Osteoblast (primary cell): ENCODE measurements around the gene SKAP1. TPM values are rescaled to one million over a fixed set of nuclear protein-coding genes. Genes with fewer than 3 reads are reported as not detected.

Experiments
- DNase-seq: peaks from one replicate; pipeline ENCODE4 v3.0.0; 2011; ENCODE audit warnings: low spot score, mixed read lengths; ENCODE audit not compliant: insufficient read length; ENCODE audit errors: missing footprints
- H2AFZ ChIP-seq: 2 replicates; pipeline ENCODE4 v1.6.0; 2011; ENCODE audit warnings: mild to moderate bottlenecking, low read length
- H3K27ac ChIP-seq: 2 replicates; pipeline ENCODE4 v1.5.1; 2011; ENCODE audit warnings: mild to moderate bottlenecking, low read depth, low read length, moderate library complexity
- H3K27me3 ChIP-seq: 2 replicates; pipeline ENCODE4 v1.6.0; 2012; ENCODE audit warnings: mild to moderate bottlenecking, control low read depth, inconsistent platforms, low read length, moderate library complexity; ENCODE audit not compliant: insufficient read depth
- H3K36me3 ChIP-seq: 2 replicates; pipeline ENCODE4 v1.5.1; 2011; ENCODE audit warnings: mild to moderate bottlenecking, low read length, control low read depth, moderate library complexity; ENCODE audit not compliant: insufficient read depth
- H3K4me1 ChIP-seq: 2 replicates; pipeline ENCODE4 v1.5.1; 2011; ENCODE audit warnings: mild to moderate bottlenecking, low read length, control low read depth, moderate library complexity; ENCODE audit not compliant: insufficient read depth
- H3K4me2 ChIP-seq: 2 replicates; pipeline ENCODE4 v1.6.0; 2011; ENCODE audit warnings: mild to moderate bottlenecking, low read length; ENCODE audit not compliant: insufficient read depth
- H3K4me3 ChIP-seq: fragments of 200-600 bp; sonication (generic); 3 replicates; pipeline ENCODE4 v1.5.1; 2012; ENCODE audit warnings: mild to moderate bottlenecking, low read length, inconsistent platforms; ENCODE audit not compliant: insufficient read depth
- H3K79me2 ChIP-seq: 2 replicates; pipeline ENCODE4 v1.6.0; 2012; ENCODE audit warnings: mild to moderate bottlenecking, low read length, control low read depth, inconsistent platforms; ENCODE audit not compliant: insufficient read depth
- H3K9me3 ChIP-seq: 2 replicates; pipeline ENCODE4 v1.5.1; 2011; ENCODE audit warnings: low read depth, low read length, control low read depth
- H4K20me1 ChIP-seq: 2 replicates; pipeline ENCODE4 v1.6.0; 2012; ENCODE audit warnings: mild to moderate bottlenecking, low read length, control low read depth; ENCODE audit not compliant: insufficient read depth
- total RNA-seq: library from RNA; depleted of rRNA; stranded (reverse); fragments of >200 nt; gene quantifications from 2 replicates; pipeline ENCODE4 v1.2.3, GENCODE V29; 2012
- TF ChIP-seq, protein P1 (sequence below): IDR thresholded peaks from 2 replicates; pipeline ENCODE4 v1.5.1; 2011; ENCODE audit warnings: mild to moderate bottlenecking, low read depth, low read length, moderate library complexity; ENCODE audit errors: extremely low read depth

Gene SKAP1
- total RNA-seq, 1 donor: not detected

DNA sequence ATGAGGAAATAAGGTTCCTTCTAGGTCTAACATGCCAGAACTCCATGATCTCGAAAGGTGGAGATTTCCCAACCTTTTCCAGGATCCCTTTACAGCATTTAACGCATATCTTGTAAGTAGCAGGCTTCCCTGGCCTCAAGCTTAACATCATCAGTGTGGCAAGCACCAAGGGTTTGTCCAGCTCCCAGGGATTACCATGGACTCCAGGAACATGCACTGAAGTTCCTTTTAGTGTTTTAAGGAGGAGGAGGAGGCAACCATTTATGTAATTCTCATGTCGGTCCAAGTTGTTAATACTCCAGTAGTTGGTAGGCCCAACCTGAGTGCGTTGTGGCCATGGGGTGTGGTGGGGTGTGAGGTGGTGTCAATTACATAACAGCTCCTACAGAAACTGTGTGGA lies 11.8 kb upstream of the SKAP1 start:
- H3K9me3 ChIP-seq: no peaks in the 10 kb centered on the region
- H3K27ac ChIP-seq: no peak overlapping the region
- H3K27me3 ChIP-seq: peaks cover 28% of the 10 kb centered on the region
- H4K20me1 ChIP-seq: no peaks in the 10 kb centered on the region
- TF ChIP-seq, protein P1, sequence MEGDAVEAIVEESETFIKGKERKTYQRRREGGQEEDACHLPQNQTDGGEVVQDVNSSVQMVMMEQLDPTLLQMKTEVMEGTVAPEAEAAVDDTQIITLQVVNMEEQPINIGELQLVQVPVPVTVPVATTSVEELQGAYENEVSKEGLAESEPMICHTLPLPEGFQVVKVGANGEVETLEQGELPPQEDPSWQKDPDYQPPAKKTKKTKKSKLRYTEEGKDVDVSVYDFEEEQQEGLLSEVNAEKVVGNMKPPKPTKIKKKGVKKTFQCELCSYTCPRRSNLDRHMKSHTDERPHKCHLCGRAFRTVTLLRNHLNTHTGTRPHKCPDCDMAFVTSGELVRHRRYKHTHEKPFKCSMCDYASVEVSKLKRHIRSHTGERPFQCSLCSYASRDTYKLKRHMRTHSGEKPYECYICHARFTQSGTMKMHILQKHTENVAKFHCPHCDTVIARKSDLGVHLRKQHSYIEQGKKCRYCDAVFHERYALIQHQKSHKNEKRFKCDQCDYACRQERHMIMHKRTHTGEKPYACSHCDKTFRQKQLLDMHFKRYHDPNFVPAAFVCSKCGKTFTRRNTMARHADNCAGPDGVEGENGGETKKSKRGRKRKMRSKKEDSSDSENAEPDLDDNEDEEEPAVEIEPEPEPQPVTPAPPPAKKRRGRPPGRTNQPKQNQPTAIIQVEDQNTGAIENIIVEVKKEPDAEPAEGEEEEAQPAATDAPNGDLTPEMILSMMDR: no peak
- H3K4me3 ChIP-seq: no peak overlapping the region
- H3K4me2 ChIP-seq: no peak overlapping the region
- H3K36me3 ChIP-seq: no peaks in the 10 kb centered on the region
- H2AFZ ChIP-seq: no peak overlapping the region
- no peak for DNase-seq
- no peaks in the 10 kb centered on the region for H3K4me1 ChIP-seq
- H3K79me2 ChIP-seq: no peaks in the 10 kb centered on the region

DNA sequence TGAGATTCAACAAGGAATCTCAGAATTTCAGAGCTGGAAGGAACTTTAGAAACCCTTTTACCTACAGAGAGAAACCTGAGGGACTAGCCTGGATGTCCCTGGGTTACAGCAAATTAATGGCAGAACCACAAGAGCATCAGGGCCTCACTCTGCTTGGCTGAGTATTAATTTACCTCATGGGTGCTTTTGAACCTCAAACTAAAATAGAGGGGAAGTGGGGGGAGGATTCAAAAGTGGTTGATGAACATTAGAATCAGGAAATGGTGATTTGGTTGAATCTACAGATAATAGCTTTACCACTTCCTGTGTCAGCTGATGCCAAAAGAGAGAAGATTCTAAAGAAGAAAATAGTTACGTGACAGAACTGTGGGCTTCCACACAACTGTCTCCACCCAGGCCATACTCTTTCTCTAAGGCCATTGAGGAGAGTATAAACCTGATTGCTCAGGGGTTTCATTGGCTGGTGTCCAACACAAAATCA lies 11.3 kb upstream of the SKAP1 start:
- H3K4me3 ChIP-seq: no peak overlapping the region
- no peak for DNase-seq
- H3K4me1 ChIP-seq: no peaks in the 10 kb centered on the region
- no peaks in the 10 kb centered on the region for H4K20me1 ChIP-seq
- H3K9me3 ChIP-seq: no peaks in the 10 kb centered on the region
- H3K4me2 ChIP-seq: no peak overlapping the region
- no peaks in the 10 kb centered on the region for H3K79me2 ChIP-seq
- TF ChIP-seq, protein P1: no peak
- H3K27me3 ChIP-seq: peaks cover 28% of the 10 kb centered on the region
- no peaks in the 10 kb centered on the region for H3K36me3 ChIP-seq
- H2AFZ ChIP-seq: no peak overlapping the region
- no peak overlapping the region for H3K27ac ChIP-seq

DNA sequence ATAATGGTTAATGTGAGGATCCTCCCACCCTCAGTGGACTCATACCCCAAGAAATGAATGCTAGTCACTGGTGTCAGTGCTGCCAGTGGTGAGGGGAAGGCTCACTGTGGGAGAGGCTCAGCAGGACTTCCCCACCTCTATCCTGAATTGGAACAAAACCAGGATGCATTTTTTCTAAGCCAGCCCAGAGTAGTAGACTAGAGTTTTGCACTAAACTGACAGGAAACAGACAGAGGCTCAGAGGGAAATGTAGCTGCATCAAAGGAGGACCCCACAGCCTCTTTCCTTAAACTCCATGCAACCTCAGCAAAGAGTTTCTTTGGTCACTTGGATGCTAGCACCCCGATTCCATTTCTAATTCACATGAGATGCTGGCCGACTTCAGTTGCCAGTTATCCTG lies 10.7 kb upstream of the SKAP1 start:
- H2AFZ ChIP-seq: no peak overlapping the region
- TF ChIP-seq, protein P1: no peak
- H3K4me3 ChIP-seq: no peak overlapping the region
- H3K36me3 ChIP-seq: no peaks in the 10 kb centered on the region
- no peaks in the 10 kb centered on the region for H4K20me1 ChIP-seq
- H3K4me1 ChIP-seq: no peaks in the 10 kb centered on the region
- H3K79me2 ChIP-seq: no peaks in the 10 kb centered on the region
- no peak for DNase-seq
- H3K27ac ChIP-seq: no peak overlapping the region
- no peak overlapping the region for H3K4me2 ChIP-seq
- H3K27me3 ChIP-seq: peaks cover 31% of the 10 kb centered on the region
- no peaks in the 10 kb centered on the region for H3K9me3 ChIP-seq

DNA sequence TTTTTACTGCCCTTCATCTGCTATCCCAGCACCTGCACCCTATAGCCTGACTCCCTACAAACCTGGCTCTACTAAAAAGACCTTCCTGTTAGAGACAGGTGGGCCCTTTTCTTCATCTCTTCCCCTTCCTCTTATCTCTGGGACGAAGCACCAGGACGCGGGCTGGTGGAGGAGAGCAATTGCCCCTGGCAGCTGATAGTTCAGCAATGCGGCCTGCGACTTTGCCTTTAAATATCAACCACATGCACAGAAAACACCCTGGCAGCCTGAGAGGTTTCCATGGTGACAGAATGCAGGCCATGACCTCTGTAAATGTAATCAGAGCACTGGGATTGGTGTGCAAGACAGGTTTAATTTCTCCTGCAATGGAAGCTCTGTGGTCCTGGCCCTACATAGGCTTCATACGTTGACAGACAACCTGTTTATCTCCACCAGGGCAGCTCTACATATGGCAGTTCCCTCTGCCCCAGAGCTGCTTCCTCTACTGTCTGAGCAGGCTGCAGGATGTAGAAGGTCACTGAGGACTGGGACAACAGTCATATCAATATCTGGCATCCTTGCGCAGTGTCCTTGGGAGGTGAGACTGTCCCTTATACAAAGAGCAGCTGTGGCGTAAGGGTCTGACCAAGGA lies 10.0 kb upstream of the SKAP1 start:
- TF ChIP-seq, protein P1: no peak
- Histone ChIP-seq H4K20me1 (no peaks in the 10 kb centered on the region), H3K27ac (no peak overlapping the region), H2AFZ (no peak overlapping the region), H3K36me3 (no peaks in the 10 kb centered on the region), H3K9me3 (no peaks in the 10 kb centered on the region), H3K79me2 (no peaks in the 10 kb centered on the region), H3K4me3 (no peak overlapping the region), H3K4me1 (no peaks in the 10 kb centered on the region), H3K27me3 (peaks cover 36% of the 10 kb centered on the region), H3K4me2 (no peak overlapping the region)
- DNase-seq: no peak
